Stimulated activated CD8-positive, alpha-beta memory T cell treated with anti-CD3 and anti-CD28 coated beads, Interleukin-4, amount 100 ng/mL, for 48 hours (primary cell): Measurements from ENCODE around the gene TTC21B.
"Not testable (repeated sequence)": the region's sequence is repeated elsewhere in the genome, so short reads cannot be mapped to it uniquely, and the experiment has no call there.

ENCODE experiments used
- DNase-seq: peaks from one replicate; pipeline ENCODE4 v3.0.0-alpha.2; 2020

The TTC21B gene

GRCh38 chr2:165953655-165954606, at the start of gene TTC21B:
Gene TTC21B (minus strand): TSS chr2:165953776. CDS start chr2:165953705, 71 bp downstream.
- DNase-seq = peak; percentile 92

DNA sequence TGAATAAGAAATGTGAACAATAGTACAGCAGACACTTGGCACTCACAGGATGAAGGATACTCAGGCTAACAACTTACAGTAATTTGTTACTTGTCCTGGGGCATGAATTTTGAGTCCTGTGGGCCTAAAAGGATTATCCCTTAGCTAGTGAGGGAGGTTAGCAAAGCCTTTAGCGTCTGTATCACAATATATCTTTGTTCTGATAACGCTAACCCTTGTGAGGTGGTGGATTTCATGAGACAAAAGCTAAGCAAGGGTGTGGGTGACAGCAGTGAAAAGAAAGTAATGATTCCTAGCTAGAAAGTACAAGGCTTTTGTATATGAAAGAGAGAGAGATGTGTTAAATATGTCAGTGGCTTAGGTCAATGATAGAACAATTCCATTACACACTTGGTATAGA, 46.8 kb upstream of the TTC21B start:
- no peak for DNase-seq

GRCh38 chr2:165990846-165991245, 37.3 kb upstream of the TTC21B start:
- no peak for DNase-seq

DNA sequence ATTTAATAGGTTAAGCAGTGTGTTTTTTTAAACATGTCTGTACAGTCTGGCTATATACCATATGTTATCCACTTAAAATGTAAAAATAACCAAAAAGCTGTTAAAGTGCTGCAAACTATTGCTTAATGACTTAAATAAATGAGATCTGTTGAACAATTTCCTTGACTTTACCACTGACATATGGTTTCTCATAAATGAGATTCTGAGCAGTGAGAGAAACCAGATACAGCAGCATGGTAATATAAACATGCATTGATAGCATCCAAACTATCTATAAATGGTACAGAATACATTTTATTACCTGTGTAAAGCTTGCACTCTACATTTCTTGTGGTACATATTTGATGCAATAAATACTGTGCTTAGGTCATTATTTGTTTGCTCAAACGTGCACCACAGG, 36.3 kb upstream of the TTC21B start:
- no peak for DNase-seq

DNA sequence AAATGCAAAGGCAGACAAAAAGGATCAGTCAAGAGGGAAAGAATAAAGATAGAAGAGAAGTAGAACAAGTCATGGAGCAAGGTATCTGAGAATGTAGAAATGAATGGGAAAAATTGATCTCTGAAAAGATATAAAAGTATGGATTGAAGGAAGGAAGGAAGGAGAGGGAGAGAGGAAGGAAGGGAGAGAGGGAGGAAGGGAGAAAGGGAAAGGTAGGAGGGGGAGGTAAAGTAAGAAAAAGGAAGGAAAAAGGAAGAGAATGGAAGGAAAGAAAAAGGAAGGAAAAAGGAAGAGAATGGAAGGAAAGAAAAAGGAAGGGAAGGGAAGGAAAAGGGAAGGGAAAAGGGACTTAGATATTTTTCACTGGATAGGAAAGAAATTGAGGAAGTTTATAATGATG, 31.5 kb upstream of the TTC21B start:
- DNase-seq = no peak

- not testable (repeated sequence) for DNase-seq
Observed at GRCh38 chr2:165972161-165972560, 18.6 kb upstream of the TTC21B start.

DNA sequence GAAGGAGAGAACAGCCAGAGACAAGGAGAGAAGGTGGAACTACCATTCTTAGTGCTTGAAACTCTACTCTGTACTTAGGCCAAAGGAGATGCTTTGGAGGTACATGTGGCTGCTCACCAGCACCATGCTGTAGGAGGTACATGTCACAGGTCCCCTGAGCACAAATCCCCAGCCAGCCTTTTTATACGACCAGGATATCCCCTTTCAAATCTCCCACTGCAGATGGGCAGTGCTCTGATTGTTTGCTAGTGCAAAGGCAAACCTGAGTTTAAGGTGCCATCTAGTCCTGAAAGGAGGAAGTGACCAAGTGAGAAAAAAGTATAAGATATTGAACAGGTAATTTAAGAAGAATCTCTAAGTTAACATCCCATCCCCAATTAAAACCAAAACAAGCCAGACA, 17.1 kb upstream of the TTC21B start:
- DNase-seq = no peak

- no peak for DNase-seq
Observed at GRCh38 chr2:165969227-165969626, 15.7 kb upstream of the TTC21B start.

- DNase-seq = no peak
Observed at GRCh38 chr2:165967746-165968145, 14.2 kb upstream of the TTC21B start.

DNA sequence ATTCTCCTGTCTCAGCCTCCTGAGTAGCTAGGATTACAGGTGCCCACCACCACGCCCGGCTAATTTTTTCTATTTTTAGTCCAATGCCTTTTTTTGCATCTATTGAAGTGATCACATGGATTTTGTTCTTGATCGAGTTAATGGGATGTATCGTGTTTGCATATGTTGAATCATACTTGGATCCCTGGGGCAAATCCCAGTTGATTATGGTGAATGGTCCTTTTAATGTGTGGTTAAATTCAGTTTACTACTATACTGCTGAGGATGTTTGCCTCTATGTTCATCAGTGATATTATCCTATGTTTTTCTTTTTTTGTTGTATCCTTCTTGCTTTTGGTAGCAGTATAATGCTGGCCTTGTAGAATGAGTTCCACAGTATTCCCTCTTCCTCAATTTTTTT, 8.2 kb upstream of the TTC21B start:
- no peak for DNase-seq

GRCh38 chr2:165959371-165959770, 5.8 kb upstream of the TTC21B start:
- no peak for DNase-seq

DNA sequence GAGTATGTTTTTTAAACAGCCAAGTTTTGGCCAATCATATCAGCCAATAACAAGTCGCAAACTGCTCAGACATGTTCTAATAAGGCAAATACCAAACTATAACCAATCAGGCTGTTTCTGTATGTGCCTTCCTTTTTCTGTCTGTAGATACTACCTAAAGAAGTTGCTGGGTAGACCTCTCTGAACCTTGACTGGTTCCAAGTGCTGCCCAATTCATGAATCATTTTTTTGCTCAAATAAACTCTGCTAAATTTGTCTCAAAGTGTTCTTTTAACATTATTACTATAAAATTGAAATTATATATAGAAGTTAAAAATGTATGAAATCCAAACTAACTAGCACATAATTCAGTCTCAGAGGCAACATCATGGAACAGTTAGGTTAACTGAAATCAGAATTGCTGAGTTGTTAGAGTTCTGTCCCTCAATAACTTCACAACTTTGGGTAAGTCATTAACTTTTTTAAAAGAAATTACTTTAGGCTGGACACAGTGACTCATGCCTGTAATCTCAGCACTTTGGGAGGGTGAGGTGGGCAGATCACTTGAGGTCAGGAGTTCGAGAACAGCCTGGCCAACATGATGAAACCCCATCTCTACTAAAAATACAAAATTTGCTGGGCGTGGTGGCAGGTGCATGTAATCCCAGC, 4.9 kb upstream of the TTC21B start:
- DNase-seq = no peak

DNA sequence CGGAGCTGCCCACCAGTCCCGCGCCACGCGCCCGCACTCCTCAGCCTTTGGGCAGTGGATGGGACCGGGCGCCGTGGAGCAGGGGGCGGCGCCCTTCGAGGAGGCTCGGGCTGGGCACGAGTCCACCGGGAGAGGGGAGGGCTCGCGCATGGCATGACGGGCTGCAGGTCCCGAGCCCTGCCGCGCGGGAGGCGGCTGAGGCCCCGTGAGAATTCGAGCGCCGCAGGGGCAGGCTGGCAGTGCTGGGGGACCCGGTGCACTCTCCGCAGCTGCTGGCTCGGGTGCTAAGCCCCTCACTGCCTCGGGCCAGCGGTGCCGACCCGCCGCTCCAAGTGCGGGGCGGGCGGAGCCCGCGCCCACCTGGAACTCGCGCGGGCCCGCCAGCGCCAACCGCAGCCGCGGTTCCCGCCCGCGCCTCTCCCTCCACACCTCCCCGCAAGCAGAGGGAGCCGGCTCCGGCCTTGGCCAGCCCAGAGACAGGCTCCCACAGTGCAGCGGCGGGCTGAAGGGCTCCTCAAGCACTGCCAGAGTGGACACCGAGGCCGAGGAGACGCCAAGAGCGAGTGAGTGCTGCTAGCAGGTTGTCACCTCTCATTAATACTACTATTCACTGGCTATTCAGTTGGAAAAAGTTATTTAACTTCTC, 3.6 kb upstream of the TTC21B start:
- DNase-seq = no peak

- DNase-seq = no peak
Observed at GRCh38 chr2:165953306-165953654, 296 bp downstream of the TTC21B start.

- no peak for DNase-seq
Observed at GRCh38 chr2:165952741-165953211, 800 bp downstream of the TTC21B start.

DNA sequence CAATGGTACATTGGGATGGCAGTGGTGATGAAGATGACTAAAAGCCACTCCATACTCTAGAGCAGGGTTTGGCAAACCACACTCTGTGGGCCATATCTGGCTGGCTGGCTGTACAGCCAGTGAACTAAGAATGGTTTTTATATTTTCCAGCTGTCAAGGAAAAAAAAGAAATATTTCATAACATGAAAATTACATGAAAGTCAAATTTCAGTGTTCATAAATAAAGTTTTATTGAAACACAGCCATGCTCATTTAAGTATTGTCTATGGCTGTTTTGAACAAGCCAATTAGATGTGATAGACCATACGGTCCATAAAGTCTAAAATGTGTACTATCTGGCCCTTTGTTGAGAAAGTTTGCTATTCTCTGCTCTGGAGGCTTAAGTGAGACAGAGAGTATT, 1.5 kb downstream of the TTC21B start:
- no peak for DNase-seq

DNA sequence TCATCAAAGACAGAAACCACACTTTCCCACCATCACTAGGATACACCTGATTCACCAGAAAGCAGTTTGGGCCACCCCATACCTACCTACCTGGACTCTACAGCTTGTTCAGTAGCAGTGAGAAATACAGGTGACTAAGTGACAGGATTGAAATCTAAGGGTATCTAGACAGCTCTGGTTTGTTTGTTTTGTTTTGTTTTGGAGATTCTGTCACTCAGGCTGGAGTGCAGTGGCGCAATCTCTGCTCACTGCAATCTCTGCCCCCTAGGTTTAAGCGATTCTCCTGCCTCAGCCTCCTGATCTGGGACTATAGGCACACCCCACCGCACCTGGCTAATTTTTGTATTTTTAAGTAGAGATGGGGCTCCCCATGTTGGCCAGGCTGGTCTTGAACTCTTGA, 3.1 kb downstream of the TTC21B start:
- DNase-seq = no peak

DNA sequence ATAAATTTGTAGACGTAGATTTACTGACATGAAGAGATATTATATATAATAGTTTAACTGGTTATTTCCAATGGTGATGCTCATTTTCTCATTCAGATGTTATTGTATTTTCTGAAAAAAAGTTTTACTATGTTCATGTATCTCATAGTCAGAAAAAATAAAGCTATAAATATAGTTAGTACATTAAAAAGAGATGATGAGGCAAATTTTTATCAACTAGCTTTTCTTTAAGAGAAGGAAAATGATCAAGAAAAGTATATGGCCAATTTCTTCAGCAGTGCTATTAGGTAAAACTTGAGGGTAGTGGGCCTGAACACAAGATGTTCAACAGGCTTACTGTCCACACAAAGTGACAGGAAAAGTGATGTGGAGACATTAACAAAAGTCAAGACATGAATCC, 11.7 kb downstream of the TTC21B start:
- DNase-seq = no peak

GRCh38 chr2:165938237-165938636, 15.3 kb downstream of the TTC21B start:
- DNase-seq = no peak

DNA sequence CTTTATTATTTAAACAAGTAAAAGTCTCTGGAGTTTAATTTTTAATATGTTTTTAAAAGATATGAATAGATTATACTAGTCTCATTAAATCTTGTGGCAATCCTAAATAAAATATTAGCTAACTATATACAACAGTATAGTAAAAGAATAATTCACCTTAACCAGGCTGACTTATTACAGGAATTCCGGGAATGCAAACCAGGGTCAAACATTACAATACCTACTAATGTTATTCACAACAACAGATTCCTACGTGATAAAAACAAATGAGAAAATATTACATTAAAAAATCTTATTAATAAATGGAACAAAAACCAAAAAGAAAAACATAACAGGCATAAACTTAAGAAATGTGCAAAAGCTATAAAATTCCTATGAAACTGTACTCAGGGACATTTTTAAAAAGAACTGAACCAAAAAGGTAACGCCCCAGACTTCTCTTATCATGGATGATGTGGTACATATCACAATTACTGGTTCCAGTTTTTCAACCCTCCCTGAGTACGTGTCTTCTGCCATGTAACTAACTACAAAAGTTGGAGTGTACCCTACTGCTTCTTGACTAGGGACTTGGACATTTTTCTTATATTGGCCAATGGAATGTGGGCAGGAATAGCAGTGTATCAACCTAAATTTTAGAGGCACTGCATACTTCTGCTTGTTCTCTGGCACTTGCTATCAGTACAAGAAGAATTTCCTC, 20.2 kb downstream of the TTC21B start:
- DNase-seq = no peak

DNA sequence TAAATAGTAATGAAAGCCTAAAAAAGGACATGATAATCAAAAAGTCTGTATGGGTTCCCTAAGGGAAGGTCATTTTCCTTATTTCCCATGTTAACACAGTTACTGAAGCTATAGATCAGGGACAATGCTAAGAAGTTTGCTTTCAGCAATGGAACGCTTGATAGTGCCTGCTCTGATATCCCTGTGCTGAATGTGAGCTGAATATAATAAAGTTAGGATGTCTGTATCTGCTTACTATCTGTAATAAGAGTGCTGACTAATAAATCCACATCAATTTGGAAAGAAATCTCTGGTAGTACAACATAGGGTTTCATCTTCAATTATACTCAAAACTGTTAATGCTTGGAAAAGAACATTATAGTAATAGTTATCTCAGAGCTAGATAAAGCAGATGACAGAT, 25.8 kb downstream of the TTC21B start:
- DNase-seq = no peak

DNA sequence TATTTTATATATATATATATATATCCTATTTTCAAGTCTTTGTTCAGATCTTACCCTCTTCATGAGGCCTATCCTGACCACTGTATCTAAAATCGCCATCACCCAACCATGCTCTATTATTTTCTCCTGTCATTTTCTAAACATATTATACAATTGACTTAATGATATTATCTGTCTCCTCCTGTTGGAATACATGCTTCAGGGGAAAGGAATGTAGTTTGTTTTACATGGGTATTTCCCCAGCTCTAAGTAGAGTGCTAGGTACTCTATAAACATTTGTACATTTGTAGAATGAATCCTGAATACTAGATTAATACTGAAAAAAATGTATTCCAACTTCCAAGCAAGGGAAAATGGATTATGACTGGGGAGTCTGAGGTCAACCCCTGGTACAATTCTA, 26.2 kb downstream of the TTC21B start:
- no peak for DNase-seq

- no peak for DNase-seq
Observed at GRCh38 chr2:165924946-165925345, 28.6 kb downstream of the TTC21B start.
